HG02884 (cell line): ENCODE data around the gene CD79B.
"Not testable (repeated sequence)": the region's sequence is repeated elsewhere in the genome, so short reads cannot be mapped to it uniquely, and the experiment has no call there.

Source experiments
- ATAC-seq: cut with Tn5 transposase; IDR thresholded peaks from one replicate; pipeline ENCODE4 v1.9.1; 2021; ENCODE audit warnings: mild to moderate bottlenecking, moderate library complexity; ENCODE audit not compliant: unreplicated experiment

Gene CD79B

GRCh38 chr17:63881935-63882601, 50.1 kb downstream of the CD79B start, which contains the start of gene GH2:
Gene GH2, minus strand, starts transcription at chr17:63881944. Its CDS starts 143 bp downstream, at chr17:63881801.
- ATAC-seq: no peak

GRCh38 chr17:63881337-63881736, 50.8 kb downstream of the CD79B start:
- ATAC-seq: not testable (repeated sequence)

- ATAC-seq: no peak
Measured at GRCh38 chr17:63880706-63881105, 51.4 kb downstream of the CD79B start.
